Stomach (tissue), 9 donors: ENCODE data around the gene NAP1L4. TPM values are rescaled to one million over a fixed set of nuclear protein-coding genes. Genes with fewer than 3 reads are reported as not detected.

Experiments used
- DNase-seq, 2 donors: peaks; one replicate each; pipeline versions ENCODE4 v3.0.0 to v3.0.0-alpha.2; 2013 to 2019
- H3K27ac ChIP-seq, 5 donors: fragments of 200-600 bp in 4 of 5; sonication (generic) in 4 of 5; one replicate each; pipeline ENCODE4 v1.5.1; 2013 to 2019; ENCODE audit warnings: mild to moderate bottlenecking in 1 of 5, moderate library complexity in 1 of 5
- H3K27me3 ChIP-seq, 3 donors: fragments of 200-600 bp; sonication (generic); one replicate each; pipeline ENCODE4 v1.5.1; 2017 to 2019; ENCODE audit warnings: mixed run types in 1 of 3
- H3K36me3 ChIP-seq, 4 donors: fragments of 200-600 bp; sonication (generic); 1 replicate in 3 of 4; 2 replicates in 1 of 4; pipeline ENCODE4 v1.5.1; 2016 to 2019
- H3K4me1 ChIP-seq, 4 donors: fragments of 200-600 bp; sonication (generic); one replicate each; pipeline ENCODE4 v1.5.1; 2016 to 2019
- H3K4me3 ChIP-seq, 4 donors: fragments of 200-600 bp; sonication (generic) in 3 of 4; one replicate each; pipeline ENCODE4 v1.5.1; 2016 to 2019; ENCODE audit warnings: mild to moderate bottlenecking in 1 of 4
- H3K9me3 ChIP-seq, 4 donors: fragments of 200-600 bp; sonication (generic); one replicate each; pipeline ENCODE4 v1.5.1; 2016 to 2019
- EP300 ChIP-seq: sonication (generic); formaldehyde crosslinking; IDR thresholded peaks from one replicate; pipeline ENCODE4 v1.6.1; 2017; ENCODE audit warnings: antibody characterized with exemption
- POLR2A ChIP-seq, 4 donors: fragments of 450-650 bp; IDR thresholded peaks; one replicate each; pipeline ENCODE4 v1.6.1; 2016; ENCODE audit warnings: antibody characterized with exemption in 4 of 4, control low read depth in 2 of 4, mild to moderate bottlenecking in 1 of 4, moderate library complexity in 1 of 4
- POLR2AphosphoS5 ChIP-seq, 3 donors: sonication (generic); formaldehyde crosslinking; IDR thresholded peaks; one replicate each; pipeline ENCODE4 v1.6.1; 2016; ENCODE audit warnings: antibody characterized with exemption in 3 of 3
- whole genome bisulfite sequencing, 5 donors: extraction: QIAGEN DNeasy Blood & Tissue Kit in 3 of 5; methylation state at CpG; one replicate each; pipeline versions ENCODE4 v1.1.5 to v1.1.7; 2013 to 2018; 5-methylcytosine and 5-hydroxymethylcytosine counted together
- intact Hi-C: fragments of 100-400 bp; cut with DNase I; formaldehyde crosslinking; loops from one replicate; pipeline ENCODE4 v1.15.1; 2023; ENCODE audit warnings: low total_unique reads
- polyA plus RNA-seq, 3 donors: library from polyadenylated mRNA; stranded (reverse); fragments of 200-250 nt; gene quantifications; one replicate each; pipeline ENCODE4 v1.2.3, GENCODE V29; 2013
- total RNA-seq, 5 donors: library from RNA; depleted of rRNA; stranded (reverse); fragments of >200 nt; gene quantifications; one replicate each; pipeline versions ENCODE4 v1.1.0 to v1.2.3, GENCODE V29; 2014 to 2016
- TF ChIP-seq, protein P1 (sequence below), 7 experiments: fragments of 450-650 bp in 4 of 7; fragments of 200-600 bp in 3 of 7; sonication (generic) in 3 of 7; IDR thresholded peaks; one replicate each; pipeline ENCODE4 v1.5.1; 2016 to 2019; ENCODE audit warnings: antibody characterized with exemption in 7 of 7, control low read depth in 2 of 7, mild to moderate bottlenecking in 1 of 7
- donor health status: healthy with polysubstance abuse.
- donor health status: Bipolar disorder and iron deficiency.
- donor health status: healthy.

The NAP1L4 gene
- total and polyA plus RNA-seq, 8 donors = 61.3 to 438 (median 121) TPM

DNA sequence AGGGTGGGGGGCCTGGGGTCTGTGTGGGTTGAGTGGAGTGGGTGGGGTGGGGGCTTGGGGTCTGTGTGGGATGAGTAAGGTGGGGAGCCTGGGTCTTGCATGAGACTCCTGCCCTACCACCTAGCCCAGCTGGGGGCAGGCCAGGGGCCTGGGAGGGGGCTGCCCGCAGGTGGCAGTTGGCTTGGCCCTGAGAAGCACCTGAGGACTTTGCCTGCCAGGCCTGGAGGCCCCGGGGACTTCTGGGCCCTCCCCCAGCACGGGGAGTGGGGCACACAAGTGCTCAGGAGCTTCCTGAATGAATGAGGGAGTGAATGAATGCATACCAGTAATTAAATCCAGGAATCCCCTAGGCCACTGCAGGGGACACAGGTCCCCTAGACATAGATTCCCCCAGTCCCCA lies 69.5 kb downstream of the NAP1L4 start:
- 65 to 88% (median 78%) methylated on average over 2 to 3 of the region's 3 CpGs for WGBS, 5 donors
- TF ChIP-seq EP300 (no peak), POLR2AphosphoS5 (IDR thresholded peaks at IDR 0.05) (no peak), POLR2A (IDR thresholded peaks at IDR 0.05) (no peak)
- TF ChIP-seq, protein P1, sequence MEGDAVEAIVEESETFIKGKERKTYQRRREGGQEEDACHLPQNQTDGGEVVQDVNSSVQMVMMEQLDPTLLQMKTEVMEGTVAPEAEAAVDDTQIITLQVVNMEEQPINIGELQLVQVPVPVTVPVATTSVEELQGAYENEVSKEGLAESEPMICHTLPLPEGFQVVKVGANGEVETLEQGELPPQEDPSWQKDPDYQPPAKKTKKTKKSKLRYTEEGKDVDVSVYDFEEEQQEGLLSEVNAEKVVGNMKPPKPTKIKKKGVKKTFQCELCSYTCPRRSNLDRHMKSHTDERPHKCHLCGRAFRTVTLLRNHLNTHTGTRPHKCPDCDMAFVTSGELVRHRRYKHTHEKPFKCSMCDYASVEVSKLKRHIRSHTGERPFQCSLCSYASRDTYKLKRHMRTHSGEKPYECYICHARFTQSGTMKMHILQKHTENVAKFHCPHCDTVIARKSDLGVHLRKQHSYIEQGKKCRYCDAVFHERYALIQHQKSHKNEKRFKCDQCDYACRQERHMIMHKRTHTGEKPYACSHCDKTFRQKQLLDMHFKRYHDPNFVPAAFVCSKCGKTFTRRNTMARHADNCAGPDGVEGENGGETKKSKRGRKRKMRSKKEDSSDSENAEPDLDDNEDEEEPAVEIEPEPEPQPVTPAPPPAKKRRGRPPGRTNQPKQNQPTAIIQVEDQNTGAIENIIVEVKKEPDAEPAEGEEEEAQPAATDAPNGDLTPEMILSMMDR (IDR thresholded peaks at IDR 0.05) = no peak
- Histone ChIP-seq H3K4me3 (no peak overlapping the region), H3K27me3 (peaks cover 0 to 15% (median 0%) of the 10 kb centered on the region in 3 donors), H3K27ac (no peak overlapping the region), H3K36me3 (no peaks in the 10 kb centered on the region), H3K4me1 (peaks cover 0 to 23% (median 14%) of the 10 kb centered on the region in 4 donors), H3K9me3 (no peaks in the 10 kb centered on the region)
- intact Hi-C loops = no loop called here
- DNase-seq = no peak

DNA sequence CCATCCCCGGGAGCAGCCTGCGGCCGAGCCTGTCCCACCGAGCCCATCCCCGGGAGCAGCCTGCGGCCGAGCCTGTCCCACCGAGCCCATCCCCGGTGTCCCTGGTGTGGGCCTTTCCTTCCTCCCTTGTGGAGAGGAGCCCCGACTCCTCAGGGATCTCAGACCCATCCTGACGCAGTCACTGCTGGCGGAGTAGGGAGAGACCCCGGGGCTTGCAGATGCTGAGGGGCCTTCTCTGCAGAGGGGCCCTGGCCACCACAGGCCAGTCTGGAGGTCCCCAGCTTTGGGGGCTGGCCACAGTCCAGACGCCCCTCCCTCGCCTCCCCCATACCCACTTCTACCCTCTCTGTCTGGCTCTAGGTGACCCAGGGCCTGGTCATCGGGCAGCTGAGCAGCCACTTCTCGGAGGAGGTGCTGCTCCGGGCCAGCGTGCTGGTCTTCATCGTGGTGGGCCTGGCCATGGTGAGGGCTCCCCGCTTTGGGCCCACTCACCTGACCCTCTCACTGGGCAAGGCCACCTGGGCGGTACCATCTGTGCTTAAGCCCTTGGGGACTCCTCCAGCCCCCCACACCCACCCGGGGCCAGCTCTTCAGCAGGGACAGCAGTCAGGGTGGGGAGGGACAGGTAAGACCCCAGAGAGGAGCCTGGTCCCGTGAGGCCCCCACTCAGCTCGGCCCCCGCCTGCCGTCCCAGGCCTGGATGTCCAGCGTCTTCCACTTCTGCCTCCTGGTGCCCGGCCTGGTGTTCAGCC lies 70.2 kb downstream of the NAP1L4 start:
- H3K27me3 ChIP-seq = peaks cover 0 to 7% (median 0%) of the 10 kb centered on the region in 3 donors
- TF ChIP-seq POLR2A (IDR thresholded peaks at IDR 0.05) (no peak), EP300 (no peak), POLR2AphosphoS5 (IDR thresholded peaks at IDR 0.05) (no peak)
- TF ChIP-seq, protein P1 (IDR thresholded peaks at IDR 0.05) = no peak
- H3K4me1 ChIP-seq = peaks cover 0 to 16% (median 8%) of the 10 kb centered on the region in 4 donors
- H3K27ac ChIP-seq = no peak overlapping the region
- WGBS, 5 donors = 84 to 95% (median 90%) methylated on average over 9 to 26 of the region's 29 CpGs
- no peak for DNase-seq
- intact Hi-C loops = no loop called here
- no peaks in the 10 kb centered on the region for H3K9me3 ChIP-seq
- no peak overlapping the region for H3K4me3 ChIP-seq
- H3K36me3 ChIP-seq = no peaks in the 10 kb centered on the region

DNA sequence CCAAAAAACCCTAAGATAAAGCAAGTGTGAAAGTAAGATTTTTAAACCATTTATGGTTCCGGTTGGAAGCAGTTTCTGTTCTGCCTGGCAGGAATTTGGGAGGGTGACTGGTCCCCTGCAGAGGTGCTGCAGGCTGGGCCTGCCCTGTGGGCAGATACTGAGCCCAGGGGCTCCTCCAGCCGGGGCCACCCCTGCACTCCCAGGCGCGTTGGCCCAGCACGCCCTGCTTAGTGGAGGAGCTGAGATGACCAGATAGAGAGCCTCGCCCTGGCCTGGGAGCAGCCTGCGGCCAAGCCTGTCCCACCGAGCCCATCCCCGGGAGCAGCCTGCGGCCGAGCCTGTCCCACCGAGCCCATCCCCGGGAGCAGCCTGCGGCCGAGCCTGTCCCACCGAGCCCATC lies 70.9 kb downstream of the NAP1L4 start:
- Histone ChIP-seq H3K4me3 (no peak overlapping the region), H3K4me1 (peaks cover 0 to 16% (median 8%) of the 10 kb centered on the region in 4 donors), H3K36me3 (no peaks in the 10 kb centered on the region), H3K27me3 (peaks cover 0 to under 1% (median 0%) of the 10 kb centered on the region in 3 donors), H3K27ac (no peak overlapping the region), H3K9me3 (no peaks in the 10 kb centered on the region)
- 82 to 94% (median 88%) methylated on average over 4 to 12 of the region's 16 CpGs for WGBS, 5 donors
- no peak for DNase-seq
- intact Hi-C loops = no loop called here
- TF ChIP-seq EP300 = no peak
- no peak for TF ChIP-seq POLR2A (IDR thresholded peaks at IDR 0.05)
- no peak for TF ChIP-seq POLR2AphosphoS5 (IDR thresholded peaks at IDR 0.05)
- TF ChIP-seq, protein P1 (IDR thresholded peaks at IDR 0.05) = no peak

DNA sequence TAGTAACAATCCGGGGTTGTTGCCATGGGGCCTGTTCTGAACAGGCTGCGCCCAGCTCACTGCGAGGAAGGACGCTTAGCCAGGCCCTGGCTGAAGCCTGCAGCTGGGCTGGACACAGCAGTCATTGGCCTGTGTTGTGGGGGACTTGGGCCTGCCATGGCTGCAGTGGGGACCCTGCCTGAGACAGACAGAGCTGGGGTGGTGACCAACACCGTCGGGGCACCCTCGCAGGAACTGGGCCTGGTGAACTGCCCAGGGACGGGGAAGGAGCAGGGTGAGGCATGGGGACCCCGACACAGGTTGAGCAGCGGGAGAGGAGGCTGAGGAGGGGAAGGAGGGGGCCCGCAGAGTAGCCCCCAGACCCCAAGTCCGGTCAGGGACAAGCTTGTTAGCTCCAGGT lies 71.8 kb downstream of the NAP1L4 start:
- no peaks in the 10 kb centered on the region for H3K9me3 ChIP-seq
- no peak overlapping the region for H3K4me3 ChIP-seq
- no peaks in the 10 kb centered on the region for H3K36me3 ChIP-seq
- peaks cover 0 to 14% (median 8%) of the 10 kb centered on the region in 4 donors for H3K4me1 ChIP-seq
- intact Hi-C loops = no loop called here
- no peak for TF ChIP-seq POLR2A (IDR thresholded peaks at IDR 0.05)
- TF ChIP-seq POLR2AphosphoS5 (IDR thresholded peaks at IDR 0.05) = no peak
- TF ChIP-seq, protein P1 (IDR thresholded peaks at IDR 0.05) = no peak
- no peak for TF ChIP-seq EP300
- H3K27me3 ChIP-seq = no peaks in the 10 kb centered on the region
- H3K27ac ChIP-seq = no peak overlapping the region
- 91 to 95% (median 94%) methylated on average over 9 to 12 of the region's 12 CpGs for WGBS, 5 donors
- DNase-seq = no peak
